ENCODE results near the gene MC5R.

MC5R gene

DNA sequence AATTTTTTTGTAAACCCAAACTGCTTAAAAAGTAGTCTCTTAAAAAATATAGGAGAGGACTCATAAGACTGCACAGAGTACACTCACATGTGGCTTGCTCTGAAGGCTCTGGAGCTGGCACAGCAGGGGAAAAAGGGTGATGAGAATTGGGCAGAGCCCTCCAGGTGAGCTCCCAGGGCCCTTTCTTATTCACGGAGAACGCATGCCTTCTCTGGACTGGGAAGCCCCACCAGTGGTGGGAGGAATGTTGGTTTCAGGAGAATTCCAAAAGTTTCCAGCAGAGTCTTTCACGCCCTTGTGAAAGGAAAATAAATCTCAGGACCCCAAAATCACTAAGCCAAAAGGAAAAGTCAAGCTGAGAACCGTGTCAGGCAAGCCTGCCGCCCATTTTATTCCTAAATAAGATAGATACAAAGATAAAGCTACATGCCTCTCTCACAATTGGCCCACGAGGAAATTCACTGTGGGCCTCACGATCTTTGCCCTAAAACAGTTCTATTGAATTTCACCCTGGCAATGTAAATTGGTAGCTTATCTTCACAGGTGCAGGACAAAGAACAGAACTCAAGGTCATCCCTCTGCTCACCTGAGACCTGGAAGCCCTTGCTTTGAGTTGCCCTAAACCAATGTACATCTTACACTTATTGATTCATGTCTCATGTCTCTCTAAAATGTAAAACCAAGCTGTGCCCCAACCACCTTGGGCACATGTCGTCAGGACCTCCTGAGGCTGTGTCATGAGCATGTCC is 15.5 kb upstream of the MC5R start:
- Histone ChIP-seq H3K9me3 (no peaks in the 10 kb centered on the region), H3K27ac (no peak overlapping the region), H3K4me1 (no peaks in the 10 kb centered on the region), H3K36me3 (no peaks in the 10 kb centered on the region), H3K27me3 (peaks cover 0 to 22% of the 10 kb centered on the region in 2 donors), H3K4me3 (no peak overlapping the region)
- TF ChIP-seq, protein P1, sequence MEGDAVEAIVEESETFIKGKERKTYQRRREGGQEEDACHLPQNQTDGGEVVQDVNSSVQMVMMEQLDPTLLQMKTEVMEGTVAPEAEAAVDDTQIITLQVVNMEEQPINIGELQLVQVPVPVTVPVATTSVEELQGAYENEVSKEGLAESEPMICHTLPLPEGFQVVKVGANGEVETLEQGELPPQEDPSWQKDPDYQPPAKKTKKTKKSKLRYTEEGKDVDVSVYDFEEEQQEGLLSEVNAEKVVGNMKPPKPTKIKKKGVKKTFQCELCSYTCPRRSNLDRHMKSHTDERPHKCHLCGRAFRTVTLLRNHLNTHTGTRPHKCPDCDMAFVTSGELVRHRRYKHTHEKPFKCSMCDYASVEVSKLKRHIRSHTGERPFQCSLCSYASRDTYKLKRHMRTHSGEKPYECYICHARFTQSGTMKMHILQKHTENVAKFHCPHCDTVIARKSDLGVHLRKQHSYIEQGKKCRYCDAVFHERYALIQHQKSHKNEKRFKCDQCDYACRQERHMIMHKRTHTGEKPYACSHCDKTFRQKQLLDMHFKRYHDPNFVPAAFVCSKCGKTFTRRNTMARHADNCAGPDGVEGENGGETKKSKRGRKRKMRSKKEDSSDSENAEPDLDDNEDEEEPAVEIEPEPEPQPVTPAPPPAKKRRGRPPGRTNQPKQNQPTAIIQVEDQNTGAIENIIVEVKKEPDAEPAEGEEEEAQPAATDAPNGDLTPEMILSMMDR (IDR thresholded peaks at IDR 0.05): no peak
- DNase-seq: no peak
- intact Hi-C loops (cut with DNase I; ENCODE audit: low total_unique reads): no loop called here

DNA sequence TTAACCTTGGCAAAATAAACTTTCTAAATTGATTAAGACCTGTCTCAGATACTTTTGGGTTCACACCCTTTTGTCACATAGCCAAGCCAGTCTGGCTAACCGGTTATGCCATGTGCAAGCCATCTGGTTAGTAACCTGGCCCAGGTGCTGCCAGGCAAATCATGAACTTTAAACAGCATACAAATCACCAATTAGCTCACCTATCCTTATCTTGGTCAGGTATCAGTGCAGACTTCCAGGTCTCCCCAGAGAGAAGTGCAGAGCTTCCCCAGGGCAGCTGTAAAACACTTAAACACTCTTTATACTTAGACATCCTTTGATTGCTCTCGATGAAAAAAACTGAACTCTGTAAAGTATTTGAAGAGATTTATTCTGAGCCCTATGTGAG is 14.9 kb upstream of the MC5R start:
- DNase-seq: no peak
- Histone ChIP-seq H3K27ac (no peak overlapping the region), H3K27me3 (peaks cover 0 to 20% of the 10 kb centered on the region in 2 donors), H3K4me1 (no peaks in the 10 kb centered on the region), H3K36me3 (no peaks in the 10 kb centered on the region), H3K9me3 (no peaks in the 10 kb centered on the region), H3K4me3 (no peak overlapping the region)
- TF ChIP-seq, protein P1 (IDR thresholded peaks at IDR 0.05): no peak
- intact Hi-C loops (cut with DNase I; ENCODE audit: low total_unique reads): no loop called here

DNA sequence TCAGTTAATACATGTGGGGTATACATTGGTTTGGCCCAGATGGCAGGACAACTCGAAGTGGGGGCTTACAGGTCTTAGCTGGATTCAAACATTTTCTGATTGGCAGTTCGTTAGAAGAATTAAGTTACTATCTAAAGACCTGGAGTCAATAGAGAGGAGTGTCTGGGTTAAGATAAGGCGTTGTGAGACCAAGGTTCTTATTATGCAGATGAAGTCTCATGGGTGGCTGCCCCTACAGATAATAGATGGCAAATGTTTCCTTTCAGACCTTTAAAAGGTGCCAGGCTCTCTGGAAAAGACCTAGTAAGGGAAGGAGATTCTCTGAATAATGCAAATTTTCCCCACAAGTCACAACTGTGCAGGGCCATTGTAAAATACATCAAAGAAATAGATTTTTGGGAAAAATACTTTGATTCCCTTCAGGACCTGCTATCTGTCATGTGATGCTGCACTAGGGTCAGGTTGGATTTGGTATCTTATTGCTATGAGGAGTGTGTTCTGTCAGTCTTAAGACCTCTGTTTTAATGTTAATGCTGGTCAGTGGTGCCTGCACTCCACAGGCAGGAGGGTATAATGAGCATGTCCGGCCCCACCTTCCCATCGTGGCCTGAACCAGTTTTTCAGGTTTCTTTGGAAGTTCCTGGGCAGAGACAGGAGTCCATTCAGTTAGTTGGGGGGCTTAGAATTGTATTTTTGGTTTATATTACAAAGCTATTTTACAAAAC is 14.3 kb upstream of the MC5R start:
- TF ChIP-seq, protein P1 (IDR thresholded peaks at IDR 0.05): no peak
- no peaks in the 10 kb centered on the region for H3K36me3 ChIP-seq
- DNase-seq: no peak
- no peaks in the 10 kb centered on the region for H3K9me3 ChIP-seq
- intact Hi-C loops (cut with DNase I; ENCODE audit: low total_unique reads): no loop called here
- H3K4me3 ChIP-seq: no peak overlapping the region
- peaks cover 0 to 13% of the 10 kb centered on the region in 2 donors for H3K27me3 ChIP-seq
- no peaks in the 10 kb centered on the region for H3K4me1 ChIP-seq
- no peak overlapping the region for H3K27ac ChIP-seq

DNA sequence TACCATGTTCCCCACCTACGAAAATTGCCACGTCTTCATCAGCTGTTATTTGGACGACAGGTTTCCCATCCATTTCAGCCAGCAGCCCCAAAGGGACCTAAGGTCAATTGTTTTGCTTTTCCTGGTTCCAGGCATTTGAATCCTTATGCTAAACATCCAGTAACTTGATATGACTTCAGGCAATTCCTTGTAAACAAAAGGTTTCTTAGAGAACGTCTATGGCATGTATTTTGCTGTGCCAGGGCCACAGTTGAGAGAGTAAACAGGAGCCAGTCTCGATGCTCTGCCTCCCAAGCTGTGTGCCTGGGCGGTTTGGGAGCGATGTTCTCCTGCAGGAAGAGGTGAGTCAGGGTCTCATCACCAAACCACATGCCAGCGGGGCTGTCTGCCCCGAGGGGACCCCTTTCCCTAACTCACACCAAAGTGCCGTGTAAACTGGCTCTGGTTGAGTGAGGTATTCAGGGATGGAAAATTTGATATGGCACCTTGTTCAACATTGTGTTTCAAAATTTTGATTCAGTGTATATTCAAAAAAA is 12.9 kb upstream of the MC5R start:
- H3K36me3 ChIP-seq: no peaks in the 10 kb centered on the region
- H3K4me3 ChIP-seq: no peak overlapping the region
- H3K27ac ChIP-seq: no peak overlapping the region
- no peak for DNase-seq
- TF ChIP-seq, protein P1 (IDR thresholded peaks at IDR 0.05): no peak
- H3K4me1 ChIP-seq: no peaks in the 10 kb centered on the region
- no peaks in the 10 kb centered on the region for H3K9me3 ChIP-seq
- intact Hi-C loops (cut with DNase I; ENCODE audit: low total_unique reads): no loop called here
- peaks cover 0 to 12% of the 10 kb centered on the region in 2 donors for H3K27me3 ChIP-seq

DNA sequence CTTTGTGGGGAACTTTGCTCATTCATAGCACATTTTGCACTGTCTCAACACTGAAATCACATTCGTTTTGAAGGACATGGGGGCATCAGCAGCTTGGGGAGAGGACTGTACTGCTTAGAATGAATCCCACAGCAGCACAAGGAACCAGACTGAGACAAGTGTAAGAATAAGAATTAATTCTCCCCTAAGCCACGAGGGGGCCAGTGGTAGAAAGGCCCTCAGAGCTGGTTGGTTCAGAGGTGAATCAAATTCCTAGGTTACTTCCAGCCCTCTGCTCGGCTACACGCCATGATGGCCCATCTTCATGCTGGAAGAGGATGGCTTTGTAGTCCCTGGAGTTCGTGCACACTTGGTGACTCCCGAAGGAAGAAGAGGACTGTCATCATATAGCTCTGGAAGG is 12.0 kb upstream of the MC5R start:
- TF ChIP-seq, protein P1 (IDR thresholded peaks at IDR 0.05): no peak
- no peak overlapping the region for H3K4me3 ChIP-seq
- no peaks in the 10 kb centered on the region for H3K4me1 ChIP-seq
- H3K27me3 ChIP-seq: peaks cover 0 to 12% of the 10 kb centered on the region in 2 donors
- DNase-seq: no peak
- no peak overlapping the region for H3K27ac ChIP-seq
- no peaks in the 10 kb centered on the region for H3K36me3 ChIP-seq
- no peaks in the 10 kb centered on the region for H3K9me3 ChIP-seq
- intact Hi-C loops (cut with DNase I; ENCODE audit: low total_unique reads): no loop called here
